Measurements from ENCODE around the gene ACADM.
A peak's percentile ranks its signal among the peaks of the same experiment; 100 is the strongest.
"Not testable (repeated sequence)": the region's sequence is repeated elsewhere in the genome, so short reads cannot be mapped to it uniquely, and the experiment has no call there.

ACADM gene

GRCh38 chr1:75724472-75725022 lies at the start of gene ACADM:
TSS of gene ACADM (plus strand) at chr1:75724709. CDS start at chr1:75724788, 79 bp downstream.
- DNase-seq (ENCODE audit: low spot score) = peak; percentile 88

- DNase-seq (ENCODE audit: low spot score) = no peak
Measured at GRCh38 chr1:75677443-75677842, 47.1 kb upstream of the ACADM start.

GRCh38 chr1:75677964-75678363 lies 46.5 kb upstream of the ACADM start:
- DNase-seq (ENCODE audit: low spot score) = not testable (repeated sequence)

GRCh38 chr1:75690547-75690946 lies 34.0 kb upstream of the ACADM start:
- no peak for DNase-seq (ENCODE audit: low spot score)

GRCh38 chr1:75693551-75693950 lies 31.0 kb upstream of the ACADM start:
- no peak for DNase-seq (ENCODE audit: low spot score)

GRCh38 chr1:75696000-75696399 lies 28.5 kb upstream of the ACADM start:
- DNase-seq (ENCODE audit: low spot score) = no peak

GRCh38 chr1:75707191-75707590 lies 17.3 kb upstream of the ACADM start:
- DNase-seq (ENCODE audit: low spot score) = no peak

GRCh38 chr1:75708910-75709309 lies 15.6 kb upstream of the ACADM start:
- DNase-seq (ENCODE audit: low spot score) = no peak

- no peak for DNase-seq (ENCODE audit: low spot score)
Measured at GRCh38 chr1:75710832-75711231, 13.7 kb upstream of the ACADM start.

GRCh38 chr1:75711846-75712245 lies 12.7 kb upstream of the ACADM start:
- DNase-seq (ENCODE audit: low spot score) = no peak

- DNase-seq (ENCODE audit: low spot score) = no peak
Measured at GRCh38 chr1:75712306-75712705, 12.2 kb upstream of the ACADM start.

GRCh38 chr1:75719810-75720209 lies 4.7 kb upstream of the ACADM start:
- no peak for DNase-seq (ENCODE audit: low spot score)

- DNase-seq (ENCODE audit: low spot score) = no peak
Measured at GRCh38 chr1:75720325-75720724, 4.2 kb upstream of the ACADM start.

GRCh38 chr1:75720820-75721219 lies 3.7 kb upstream of the ACADM start:
- DNase-seq (ENCODE audit: low spot score) = no peak

- DNase-seq (ENCODE audit: low spot score) = not testable (repeated sequence)
Measured at GRCh38 chr1:75722246-75722645, 2.3 kb upstream of the ACADM start.

- no peak for DNase-seq (ENCODE audit: low spot score)
Measured at GRCh38 chr1:75722966-75723365, 1.5 kb upstream of the ACADM start.

GRCh38 chr1:75723989-75724471 lies 479 bp upstream of the ACADM start:
- peak; percentile 78 for DNase-seq (ENCODE audit: low spot score)

- peak; percentile 45 for DNase-seq (ENCODE audit: low spot score)
Measured at GRCh38 chr1:75725266-75725665, 757 bp downstream of the ACADM start.

GRCh38 chr1:75725861-75726361 lies 1.4 kb downstream of the ACADM start:
- DNase-seq (ENCODE audit: low spot score) = peak; percentile 44

- peak; percentile 54 for DNase-seq (ENCODE audit: low spot score)
Measured at GRCh38 chr1:75727571-75727970, 3.1 kb downstream of the ACADM start.

- no peak for DNase-seq (ENCODE audit: low spot score)
Measured at GRCh38 chr1:75730432-75730831, 5.9 kb downstream of the ACADM start.

GRCh38 chr1:75731881-75732280 lies 7.4 kb downstream of the ACADM start:
- no peak for DNase-seq (ENCODE audit: low spot score)

GRCh38 chr1:75732703-75733102 lies 8.2 kb downstream of the ACADM start:
- no peak for DNase-seq (ENCODE audit: low spot score)

GRCh38 chr1:75733661-75734060 lies 9.2 kb downstream of the ACADM start:
- DNase-seq (ENCODE audit: low spot score) = no peak
